Parathyroid adenoma (tissue), 2 donors: Measurements from ENCODE around the gene RCL1.

ENCODE experiments used
- H2AFZ ChIP-seq: fragments of 300-600 bp; sonication (generic); one replicate; pipeline ENCODE4 v1.7.0; 2017; ENCODE audit warnings: antibody characterized with exemption, mild to moderate bottlenecking
- H3K27ac ChIP-seq: fragments of 300-600 bp; sonication (generic); one replicate; pipeline ENCODE4 v1.7.0; 2017
- H3K27me3 ChIP-seq: fragments of 300-600 bp; sonication (generic); one replicate; pipeline ENCODE4 v1.7.0; 2017; ENCODE audit warnings: low read length; ENCODE audit not compliant: control insufficient read depth, insufficient read depth
- H3K36me3 ChIP-seq: fragments of 300-600 bp; sonication (generic); one replicate; pipeline ENCODE4 v1.7.0; 2017; ENCODE audit warnings: low read length; ENCODE audit not compliant: control insufficient read depth, insufficient read depth
- H3K4me1 ChIP-seq: fragments of 300-600 bp; sonication (generic); one replicate; pipeline ENCODE4 v1.7.0; 2017; ENCODE audit warnings: control low read depth
- H3K4me2 ChIP-seq: fragments of 300-600 bp; sonication (generic); one replicate; pipeline ENCODE4 v1.7.0; 2017; ENCODE audit warnings: low read length
- H3K4me3 ChIP-seq: fragments of 300-600 bp; sonication (generic); one replicate; pipeline ENCODE4 v1.7.0; 2017; ENCODE audit warnings: low read depth, low read length
- H3K79me2 ChIP-seq: fragments of 300-600 bp; sonication (generic); one replicate; pipeline ENCODE4 v1.7.0; 2017; ENCODE audit warnings: control low read depth
- H3K9ac ChIP-seq: fragments of 300-600 bp; sonication (generic); one replicate; pipeline ENCODE4 v1.7.0; 2017; ENCODE audit warnings: mild to moderate bottlenecking
- H3K9me3 ChIP-seq: fragments of 300-600 bp; sonication (generic); one replicate; pipeline ENCODE4 v1.7.0; 2017; ENCODE audit warnings: low read length; ENCODE audit not compliant: control insufficient read depth
- TF ChIP-seq, protein P1 (sequence below): fragments of 300-600 bp; sonication (generic); IDR thresholded peaks from one replicate; pipeline ENCODE4 v1.7.0; 2017; ENCODE audit warnings: antibody characterized with exemption, mild to moderate bottlenecking
- donor health status: primary hyperparathyroidism.

Gene RCL1

GRCh38 chr9:4814913-4815312 lies 22.2 kb downstream of the RCL1 start:
- peaks cover 4% of the 10 kb centered on the region for H3K79me2 ChIP-seq
- H3K27ac ChIP-seq = no peak overlapping the region
- no peak overlapping the region for H3K4me3 ChIP-seq
- H3K27me3 ChIP-seq = no peaks in the 10 kb centered on the region
- H3K9me3 ChIP-seq = peaks cover 3% of the 10 kb centered on the region
- H3K4me1 ChIP-seq = no peaks in the 10 kb centered on the region
- H2AFZ ChIP-seq = no peak overlapping the region
- H3K9ac ChIP-seq = no peak overlapping the region
- H3K4me2 ChIP-seq = no peak overlapping the region
- TF ChIP-seq, protein P1, sequence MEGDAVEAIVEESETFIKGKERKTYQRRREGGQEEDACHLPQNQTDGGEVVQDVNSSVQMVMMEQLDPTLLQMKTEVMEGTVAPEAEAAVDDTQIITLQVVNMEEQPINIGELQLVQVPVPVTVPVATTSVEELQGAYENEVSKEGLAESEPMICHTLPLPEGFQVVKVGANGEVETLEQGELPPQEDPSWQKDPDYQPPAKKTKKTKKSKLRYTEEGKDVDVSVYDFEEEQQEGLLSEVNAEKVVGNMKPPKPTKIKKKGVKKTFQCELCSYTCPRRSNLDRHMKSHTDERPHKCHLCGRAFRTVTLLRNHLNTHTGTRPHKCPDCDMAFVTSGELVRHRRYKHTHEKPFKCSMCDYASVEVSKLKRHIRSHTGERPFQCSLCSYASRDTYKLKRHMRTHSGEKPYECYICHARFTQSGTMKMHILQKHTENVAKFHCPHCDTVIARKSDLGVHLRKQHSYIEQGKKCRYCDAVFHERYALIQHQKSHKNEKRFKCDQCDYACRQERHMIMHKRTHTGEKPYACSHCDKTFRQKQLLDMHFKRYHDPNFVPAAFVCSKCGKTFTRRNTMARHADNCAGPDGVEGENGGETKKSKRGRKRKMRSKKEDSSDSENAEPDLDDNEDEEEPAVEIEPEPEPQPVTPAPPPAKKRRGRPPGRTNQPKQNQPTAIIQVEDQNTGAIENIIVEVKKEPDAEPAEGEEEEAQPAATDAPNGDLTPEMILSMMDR = no peak
- H3K36me3 ChIP-seq = no peaks in the 10 kb centered on the region

- no peak overlapping the region for H3K4me2 ChIP-seq
- peaks cover 2% of the 10 kb centered on the region for H3K79me2 ChIP-seq
- no peaks in the 10 kb centered on the region for H3K27me3 ChIP-seq
- TF ChIP-seq, protein P1 = no peak
- no peak overlapping the region for H3K9ac ChIP-seq
- no peaks in the 10 kb centered on the region for H3K36me3 ChIP-seq
- H2AFZ ChIP-seq = no peak overlapping the region
- H3K9me3 ChIP-seq = peaks cover 3% of the 10 kb centered on the region
- no peak overlapping the region for H3K27ac ChIP-seq
- H3K4me1 ChIP-seq = no peaks in the 10 kb centered on the region
- no peak overlapping the region for H3K4me3 ChIP-seq
These were observed 22.7 kb downstream of the RCL1 start for GRCh38 chr9:4815381-4815956.

DNA sequence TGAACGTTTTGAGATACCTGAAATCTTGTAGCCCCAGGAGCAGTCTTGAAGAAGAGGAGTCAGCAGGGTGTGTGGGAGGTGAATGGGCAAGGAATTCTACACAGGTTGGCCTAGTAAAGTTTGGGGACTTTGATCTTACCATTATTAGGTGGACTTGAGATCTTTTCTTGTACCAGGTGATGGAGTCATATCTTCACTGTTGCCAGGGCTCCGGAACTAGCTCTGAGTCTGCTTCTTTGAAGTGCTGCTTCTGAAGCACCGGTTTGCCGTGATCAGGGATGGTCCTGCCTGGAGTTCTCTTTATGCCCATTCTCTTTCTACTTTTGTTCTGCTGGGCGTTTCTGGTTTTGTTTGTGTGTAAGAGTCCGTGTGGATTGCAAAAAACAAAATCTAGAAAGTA lies 27.4 kb downstream of the RCL1 start:
- H3K4me3 ChIP-seq = no peak overlapping the region
- H3K9me3 ChIP-seq = no peaks in the 10 kb centered on the region
- no peak overlapping the region for H3K27ac ChIP-seq
- no peaks in the 10 kb centered on the region for H3K79me2 ChIP-seq
- no peaks in the 10 kb centered on the region for H3K4me1 ChIP-seq
- H3K36me3 ChIP-seq = no peaks in the 10 kb centered on the region
- no peaks in the 10 kb centered on the region for H3K27me3 ChIP-seq
- no peak overlapping the region for H3K9ac ChIP-seq
- no peak overlapping the region for H3K4me2 ChIP-seq
- no peak overlapping the region for H2AFZ ChIP-seq
- TF ChIP-seq, protein P1 = no peak

- Histone ChIP-seq H2AFZ (no peak overlapping the region), H3K9ac (no peak overlapping the region), H3K36me3 (no peaks in the 10 kb centered on the region), H3K4me1 (no peaks in the 10 kb centered on the region), H3K27ac (no peak overlapping the region), H3K9me3 (no peaks in the 10 kb centered on the region), H3K79me2 (no peaks in the 10 kb centered on the region), H3K27me3 (no peaks in the 10 kb centered on the region), H3K4me2 (no peak overlapping the region), H3K4me3 (no peak overlapping the region)
- TF ChIP-seq, protein P1 = no peak
These were observed 28.4 kb downstream of the RCL1 start for GRCh38 chr9:4821133-4821532.

DNA sequence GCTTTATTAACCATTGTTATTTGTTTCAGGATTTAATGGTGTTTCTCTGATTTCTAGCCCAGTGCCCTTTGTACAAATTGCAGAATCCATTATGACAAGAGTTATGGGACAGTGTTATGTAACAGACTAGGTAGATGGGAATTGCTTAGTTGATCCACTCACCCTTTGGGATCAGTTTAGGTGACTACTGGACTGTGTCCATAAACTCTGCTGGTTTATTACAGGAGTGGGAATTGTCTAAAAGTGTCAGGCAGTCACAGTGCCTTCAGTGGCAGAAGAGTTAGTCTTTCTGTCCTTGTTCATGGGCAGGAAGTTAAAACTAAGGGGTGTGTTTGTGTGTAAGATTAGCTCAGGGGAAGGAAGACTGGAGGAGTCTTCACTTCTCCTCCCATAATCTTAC lies 29.3 kb downstream of the RCL1 start:
- H2AFZ ChIP-seq = no peak overlapping the region
- H3K27me3 ChIP-seq = no peaks in the 10 kb centered on the region
- H3K4me2 ChIP-seq = no peak overlapping the region
- no peak overlapping the region for H3K27ac ChIP-seq
- no peaks in the 10 kb centered on the region for H3K36me3 ChIP-seq
- H3K79me2 ChIP-seq = no peaks in the 10 kb centered on the region
- TF ChIP-seq, protein P1 = no peak
- H3K4me1 ChIP-seq = no peaks in the 10 kb centered on the region
- no peak overlapping the region for H3K4me3 ChIP-seq
- no peaks in the 10 kb centered on the region for H3K9me3 ChIP-seq
- H3K9ac ChIP-seq = no peak overlapping the region
